Naive thymus-derived CD8-positive, alpha-beta T cell (primary cell): ENCODE data around the gene PSMD4. TPM values are rescaled to one million over a fixed set of nuclear protein-coding genes. Genes with fewer than 3 reads are reported as not detected.
"Not testable (repeated sequence)": the region's sequence is repeated elsewhere in the genome, so short reads cannot be mapped to it uniquely, and the experiment has no call there.

ENCODE experiments used
- ATAC-seq, 2 donors: fragments of 150-1000 bp; cut with Tn5 transposase in 1 of 2; sonication (Bioruptor Pico), chemical (Tn5 transposase) in 1 of 2; 1 replicate in 1 of 2; 2 replicates in 1 of 2; pipeline ENCODE4 v1.10.0; 2021; ENCODE audit warnings: mild to moderate bottlenecking in 2 of 2, moderate library complexity in 2 of 2
- POLR2A ChIA-PET: fragments of 350-600 bp; sonication (Branson Sonifier 250); formaldehyde crosslinking; loops from one replicate; lab custom pipeline; 2021; ENCODE audit warnings: antibody characterized with exemption; lab: Charles Lee
- DNase-seq, 10 donors: peaks; one replicate each; pipeline versions ENCODE4 v3.0.0 to v3.0.0-alpha.2; 2020 to 2022
- H3K27ac Mint-ChIP-seq, 10 donors: one replicate each; pipeline ENCODE4 v1.8.0; 2020 to 2022; ENCODE audit warnings: mild to moderate bottlenecking in 10 of 10, mixed read lengths in 10 of 10, moderate library complexity in 4 of 10, inconsistent platforms in 1 of 10
- H3K27me3 Mint-ChIP-seq, 5 donors: one replicate each; pipeline ENCODE4 v1.8.0; 2021 to 2022; ENCODE audit warnings: mixed read lengths in 5 of 5
- H3K36me3 Mint-ChIP-seq, 3 donors: one replicate each; pipeline ENCODE4 v1.8.0; 2020 to 2022; ENCODE audit warnings: mixed read lengths in 3 of 3, mild to moderate bottlenecking in 2 of 3, inconsistent platforms in 1 of 3
- H3K4me1 Mint-ChIP-seq, 4 donors: one replicate each; pipeline ENCODE4 v1.8.0; 2021 to 2022; ENCODE audit warnings: mixed read lengths in 4 of 4
- H3K4me3 Mint-ChIP-seq, 10 donors: one replicate each; pipeline ENCODE4 v1.8.0; 2020 to 2022; ENCODE audit warnings: mild to moderate bottlenecking in 10 of 10, mixed read lengths in 10 of 10, moderate library complexity in 6 of 10, inconsistent platforms in 1 of 10
- H3K9me3 Mint-ChIP-seq, 9 donors: one replicate each; pipeline ENCODE4 v1.8.0; 2020 to 2022; ENCODE audit warnings: mixed read lengths in 9 of 9, mild to moderate bottlenecking in 3 of 9, inconsistent platforms in 1 of 9, moderate library complexity in 1 of 9
- polyA plus RNA-seq, 3 donors: library from polyadenylated mRNA; unstranded; fragments of 300-500 nt; fragmentation: Illumina TruSeq; gene quantifications; one replicate each; pipeline ENCODE4 v1.2.3, GENCODE V29; 2021
- total RNA-seq, 8 experiments: library from RNA in 2 of 8; stranded (reverse) in 2 of 8; gene quantifications; one replicate each; pipeline ENCODE4 v1.2.3 and lab custom pipeline; 2021 to 2026

Gene PSMD4
- total and polyA plus RNA-seq, 5 experiments from 2014 or later, result 126 to 239 (median 220) TPM

DNA sequence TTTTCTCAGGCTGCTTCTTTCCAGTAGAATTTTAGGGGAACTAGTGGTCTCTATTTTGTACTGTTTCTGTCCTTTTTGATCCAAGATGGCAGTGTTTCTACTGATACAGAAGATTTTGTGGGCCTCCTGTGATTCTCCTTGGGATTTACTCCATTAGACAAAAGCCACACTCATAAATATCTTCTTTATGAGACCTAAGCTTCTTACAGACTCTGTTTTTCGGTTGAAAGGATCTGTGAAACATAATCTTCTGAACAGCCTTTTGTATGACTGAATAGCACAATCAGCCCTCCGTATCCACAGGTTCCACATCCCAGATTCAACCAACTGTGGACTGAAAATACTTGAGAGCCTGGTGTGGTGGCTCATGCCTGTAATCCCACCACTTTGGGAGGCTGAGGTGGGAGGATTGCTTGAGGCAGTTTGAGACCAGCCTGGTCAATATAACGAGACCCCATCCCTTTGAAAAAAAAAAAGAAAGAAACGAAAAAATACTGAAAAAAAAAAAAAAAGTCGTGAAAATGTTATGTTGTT is 10.8 kb upstream of the PSMD4 start:
- H3K4me1 Mint-ChIP-seq, result no peaks in the 10 kb centered on the region
- no peaks in the 10 kb centered on the region for H3K27me3 Mint-ChIP-seq
- H3K36me3 Mint-ChIP-seq, result peaks cover 4 to 95% (median 17%) of the 10 kb centered on the region in 3 donors
- DNase-seq, result no peak
- no peaks in the 10 kb centered on the region for H3K9me3 Mint-ChIP-seq
- POLR2A ChIA-PET, result no interaction called here
- H3K4me3 Mint-ChIP-seq, result no peak overlapping the region
- peak overlapping the region in 2 of 10 donors; percentile 15 to 50 for H3K27ac Mint-ChIP-seq
- ATAC-seq, result no peak

DNA sequence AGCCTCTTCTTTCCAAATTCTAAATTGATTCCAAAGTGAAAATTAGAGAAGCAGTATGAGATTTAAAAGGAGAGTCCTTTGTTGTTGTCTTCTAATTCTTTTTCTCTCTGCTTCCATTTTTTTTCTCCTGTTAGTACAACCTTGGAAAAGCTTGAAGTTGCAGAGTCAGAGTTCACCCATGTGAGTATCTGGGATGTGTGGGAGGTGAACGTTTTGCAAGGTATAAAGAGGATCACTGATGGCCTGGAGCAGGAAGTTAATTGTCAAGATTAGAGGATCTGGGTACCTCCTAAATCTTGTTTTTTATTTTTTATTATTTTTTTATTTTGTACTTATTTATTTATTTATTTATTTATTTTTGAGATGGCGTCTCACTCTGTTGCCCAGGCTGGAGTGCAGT is 7.7 kb upstream of the PSMD4 start:
- ATAC-seq (no peak), DNase-seq (no peak)
- H3K36me3 Mint-ChIP-seq, result peaks cover 4 to 76% (median 15%) of the 10 kb centered on the region in 3 donors
- H3K9me3 Mint-ChIP-seq, result no peaks in the 10 kb centered on the region
- H3K4me3 Mint-ChIP-seq, result no peak overlapping the region
- peaks cover 0 to 3% (median under 1%) of the 10 kb centered on the region in 4 donors for H3K4me1 Mint-ChIP-seq
- no peaks in the 10 kb centered on the region for H3K27me3 Mint-ChIP-seq
- H3K27ac Mint-ChIP-seq, result peak overlapping the region in 2 of 10 donors; percentile 6 to 58
- POLR2A ChIA-PET, result no interaction called here

DNA sequence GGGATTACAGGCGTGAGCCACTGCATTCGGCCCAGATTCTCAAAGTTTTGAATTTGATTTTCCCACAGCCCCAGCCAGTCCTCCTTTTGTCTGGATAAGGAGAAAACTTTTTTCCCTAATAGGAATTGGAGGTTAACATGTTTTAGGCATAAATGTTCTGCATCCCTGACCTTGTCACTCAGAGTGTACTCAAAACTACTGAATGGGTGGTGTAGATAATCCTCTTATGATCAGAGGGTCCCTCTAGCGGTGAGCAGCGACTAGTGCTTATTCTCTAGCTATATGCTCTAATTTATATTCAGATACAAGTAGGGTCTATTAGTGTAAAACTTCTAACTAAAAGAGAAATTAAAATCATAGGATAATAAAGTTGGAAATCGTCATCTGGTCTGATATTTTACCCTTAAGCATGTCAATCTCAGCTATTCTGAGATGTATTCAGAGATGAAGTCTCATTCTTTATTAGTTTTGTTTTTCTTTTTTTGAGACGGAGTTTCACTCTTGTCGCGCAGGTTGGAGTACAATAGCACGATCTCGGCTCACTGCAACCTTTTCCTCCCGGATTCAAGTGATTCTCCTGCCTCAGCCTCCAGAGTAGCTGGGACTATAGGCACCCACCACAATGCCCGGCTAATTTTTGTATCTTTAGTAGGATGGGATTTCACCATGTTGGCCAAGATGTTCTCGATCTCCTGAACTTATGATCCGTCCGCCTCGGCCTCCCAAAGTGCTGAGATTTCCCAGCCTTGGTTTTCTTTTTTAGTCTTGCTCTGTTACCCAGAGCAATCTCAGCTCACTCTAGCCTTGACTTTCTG is 2.7 kb upstream of the PSMD4 start:
- Mint-ChIP-seq H3K27ac (peak overlapping the region in 4 of 10 donors; percentile 13 to 42 (median 32)), H3K27me3 (peaks cover 0 to 2% (median 0%) of the 10 kb centered on the region in 5 donors), H3K36me3 (peaks cover under 1 to 32% (median 5%) of the 10 kb centered on the region in 3 donors), H3K4me1 (peaks cover 14 to 24% (median 23%) of the 10 kb centered on the region in 4 donors), H3K4me3 (peak overlapping the region in 1 of 10 donors; percentile 14), H3K9me3 (no peaks in the 10 kb centered on the region)
- ATAC-seq (peak; percentile 54 to 56), DNase-seq (peak; percentile 27 to 83 (median 54))
- POLR2A ChIA-PET, result interaction anchor here (0.6 to 1.4 kb wide), 9 partner anchors 25 to 620 kb away, joined by 3 to 9 read pairs (median 4); partner anchors contain the start of genes C1orf56, CDC42SE1, PIP5K1A and TNFAIP8L2

DNA sequence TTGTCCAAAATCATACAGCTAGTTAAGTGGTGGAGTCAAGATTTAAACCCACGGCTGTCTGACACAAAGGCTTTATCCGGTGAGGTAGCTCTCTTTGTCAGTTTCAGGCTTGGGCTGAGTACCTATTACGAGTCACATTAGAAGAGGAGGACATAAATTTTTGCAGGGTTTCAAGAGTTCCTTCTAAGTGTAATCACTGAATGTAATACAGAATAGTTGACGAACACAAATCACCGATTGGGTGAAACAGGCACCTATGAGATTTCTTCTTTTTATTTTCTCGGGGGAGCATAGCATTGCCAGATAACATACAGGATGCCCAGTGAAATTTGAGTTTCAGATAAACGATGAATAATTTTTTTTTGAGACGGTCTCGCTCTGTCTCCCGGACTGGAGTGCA is 847 bp downstream of the PSMD4 start:
- peaks cover 0 to 2% (median 0%) of the 10 kb centered on the region in 5 donors for H3K27me3 Mint-ChIP-seq
- peak overlapping the region; percentile 90 to 100 (median 96) for H3K27ac Mint-ChIP-seq
- H3K36me3 Mint-ChIP-seq, result peaks cover 0 to 7% (median 0%) of the 10 kb centered on the region in 3 donors
- no peak for ATAC-seq
- H3K9me3 Mint-ChIP-seq, result no peaks in the 10 kb centered on the region
- peak overlapping the region; percentile 87 to 99 (median 96) for H3K4me3 Mint-ChIP-seq
- no peak for DNase-seq
- peaks cover 22 to 44% (median 41%) of the 10 kb centered on the region in 4 donors for H3K4me1 Mint-ChIP-seq
- POLR2A ChIA-PET, result interaction anchor here (0.6 to 2.2 kb wide), 5 partner anchors 26 to 184 kb away, joined by 3 to 12 read pairs (median 7); partner anchors contain the start of gene VPS72

DNA sequence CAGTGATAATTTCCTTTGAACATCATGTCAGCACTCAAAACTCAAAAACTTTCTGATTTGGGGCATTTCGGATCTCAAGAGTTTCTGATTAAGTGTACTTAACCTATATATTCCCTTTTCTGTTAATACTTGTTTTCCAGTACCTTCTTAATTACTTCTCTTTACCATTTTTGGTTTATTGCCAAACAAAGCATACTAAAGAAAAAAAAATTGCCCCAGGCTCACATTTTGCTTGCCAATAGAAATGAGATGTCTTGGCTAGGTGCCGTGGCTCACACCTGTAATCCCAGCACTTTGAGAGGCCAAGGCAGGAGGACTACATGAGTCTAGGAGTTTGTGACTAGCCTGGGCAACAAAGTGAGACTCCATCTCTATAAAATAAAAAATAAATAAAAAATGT is 4.8 kb downstream of the PSMD4 start:
- DNase-seq (no peak), ATAC-seq (no peak)
- Mint-ChIP-seq H3K36me3 (peaks cover 0 to 35% (median 0%) of the 10 kb centered on the region in 3 donors), H3K27me3 (peaks cover 0 to 2% (median 0%) of the 10 kb centered on the region in 5 donors), H3K4me1 (peaks cover 22 to 42% (median 38%) of the 10 kb centered on the region in 4 donors), H3K4me3 (no peak overlapping the region), H3K9me3 (no peaks in the 10 kb centered on the region), H3K27ac (peak overlapping the region in 1 of 10 donors; percentile 43)
- POLR2A ChIA-PET, result interaction anchor here (1.0 kb wide), 1 partner anchor 13 kb away, joined by 3 read pairs; no protein-coding TSS in a partner anchor

DNA sequence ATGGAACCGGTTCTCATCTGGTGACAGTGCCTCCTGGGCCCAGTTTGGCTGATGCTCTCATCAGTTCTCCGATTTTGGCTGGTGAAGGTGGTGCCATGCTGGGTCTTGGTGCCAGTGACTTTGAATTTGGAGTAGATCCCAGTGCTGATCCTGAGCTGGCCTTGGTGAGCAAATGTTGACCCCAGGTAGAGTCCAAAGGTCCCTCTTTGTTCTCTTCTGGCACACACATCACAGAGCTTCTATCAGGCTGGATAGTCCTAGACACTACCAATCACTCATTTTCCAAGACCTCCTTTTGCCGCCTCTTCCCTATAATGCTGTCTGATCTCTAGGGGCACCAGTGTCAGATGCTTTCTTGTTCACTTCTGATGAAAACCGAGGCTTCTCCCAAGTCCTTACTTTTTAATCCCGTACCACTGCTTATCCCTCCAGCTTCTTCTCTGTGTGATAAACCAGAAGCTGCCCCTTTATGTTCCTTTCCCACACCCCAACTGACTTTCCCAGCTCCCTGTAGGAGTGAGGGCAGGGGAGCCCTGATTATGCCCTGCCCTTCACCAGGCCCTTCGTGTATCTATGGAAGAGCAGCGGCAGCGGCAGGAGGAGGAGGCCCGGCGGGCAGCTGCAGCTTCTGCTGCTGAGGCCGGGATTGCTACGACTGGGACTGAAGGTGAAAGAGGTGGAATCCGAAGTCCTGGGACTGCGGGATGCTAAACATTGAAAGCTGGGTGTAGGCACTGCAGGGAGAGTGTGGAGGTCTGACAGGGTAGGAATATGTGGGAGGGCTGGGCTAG is 11.1 kb downstream of the PSMD4 start:
- Mint-ChIP-seq H3K4me3 (no peak overlapping the region), H3K9me3 (no peaks in the 10 kb centered on the region), H3K4me1 (peaks cover 0 to 7% (median 2%) of the 10 kb centered on the region in 4 donors), H3K27ac (peak overlapping the region in 6 of 10 donors; percentile 12 to 79 (median 68)), H3K36me3 (peaks cover 5 to 81% (median 10%) of the 10 kb centered on the region in 3 donors), H3K27me3 (no peaks in the 10 kb centered on the region)
- no peak for DNase-seq
- no peak for ATAC-seq
- POLR2A ChIA-PET, result no interaction called here

DNA sequence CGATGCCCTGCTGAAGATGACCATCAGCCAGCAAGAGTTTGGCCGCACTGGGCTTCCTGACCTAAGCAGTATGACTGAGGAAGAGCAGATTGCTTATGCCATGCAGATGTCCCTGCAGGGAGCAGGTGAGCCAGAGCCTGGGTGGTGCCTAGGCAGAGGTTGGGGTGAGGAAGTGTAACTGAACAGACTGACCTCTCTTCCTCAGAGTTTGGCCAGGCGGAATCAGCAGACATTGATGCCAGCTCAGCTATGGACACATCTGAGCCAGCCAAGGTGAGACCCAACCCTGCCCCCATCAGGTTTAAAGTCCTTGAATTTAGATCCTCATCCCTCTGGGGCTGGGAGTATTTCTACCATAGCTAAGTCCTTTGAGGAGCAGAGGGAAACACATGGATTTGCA is 11.8 kb downstream of the PSMD4 start:
- peaks cover 5 to 82% (median 10%) of the 10 kb centered on the region in 3 donors for H3K36me3 Mint-ChIP-seq
- no peak for ATAC-seq
- no peaks in the 10 kb centered on the region for H3K9me3 Mint-ChIP-seq
- no peaks in the 10 kb centered on the region for H3K27me3 Mint-ChIP-seq
- POLR2A ChIA-PET, result no interaction called here
- DNase-seq, result no peak
- no peak overlapping the region for H3K27ac Mint-ChIP-seq
- H3K4me1 Mint-ChIP-seq, result peaks cover 0 to 7% (median under 1%) of the 10 kb centered on the region in 4 donors
- no peak overlapping the region for H3K4me3 Mint-ChIP-seq

DNA sequence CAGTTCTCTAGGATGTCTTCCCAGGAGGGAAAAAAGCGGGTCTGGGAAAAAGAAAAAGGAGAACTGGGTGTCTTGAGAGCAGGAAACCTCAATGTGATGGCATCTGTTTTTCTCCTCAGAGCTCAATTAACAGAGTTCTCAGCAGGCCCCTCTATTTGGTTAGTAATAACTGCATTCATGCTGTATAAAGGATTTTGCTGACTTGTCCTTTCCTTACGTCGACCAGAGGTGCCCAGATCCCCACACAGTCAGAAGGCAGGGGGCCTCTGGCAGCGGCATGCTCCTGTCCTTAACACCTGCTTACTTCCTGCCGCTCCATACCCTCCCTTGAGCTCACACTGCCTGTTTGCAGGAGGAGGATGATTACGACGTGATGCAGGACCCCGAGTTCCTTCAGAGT is 12.3 kb downstream of the PSMD4 start:
- DNase-seq (no peak), ATAC-seq (no peak)
- Mint-ChIP-seq H3K4me3 (no peak overlapping the region), H3K27me3 (no peaks in the 10 kb centered on the region), H3K4me1 (peaks cover 0 to 7% (median under 1%) of the 10 kb centered on the region in 4 donors), H3K36me3 (peaks cover 5 to 83% (median 10%) of the 10 kb centered on the region in 3 donors), H3K27ac (peak overlapping the region in 3 of 10 donors; percentile 24 to 75 (median 24)), H3K9me3 (no peaks in the 10 kb centered on the region)
- POLR2A ChIA-PET, result no interaction called here

DNA sequence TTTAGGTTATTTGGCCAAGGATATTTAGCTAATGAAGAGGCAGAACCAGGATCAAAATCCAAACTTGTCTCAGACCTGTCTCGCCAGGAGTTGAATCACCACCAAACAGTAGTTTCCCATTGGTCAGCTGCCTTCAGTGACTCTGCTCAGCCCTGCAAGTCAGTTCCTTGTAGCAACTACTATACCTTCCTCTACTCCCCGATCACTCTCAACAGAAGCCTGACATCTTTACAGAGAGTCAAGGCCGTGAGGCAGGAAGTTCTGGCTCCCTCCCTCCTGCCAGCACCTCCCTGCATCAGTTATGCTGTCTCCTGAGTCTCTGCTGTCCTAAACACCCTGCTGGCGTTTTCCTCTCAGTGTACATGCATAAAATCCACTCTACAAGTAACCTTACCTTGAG is 13.2 kb downstream of the PSMD4 start:
- no peak overlapping the region for H3K4me3 Mint-ChIP-seq
- H3K9me3 Mint-ChIP-seq, result no peaks in the 10 kb centered on the region
- H3K27me3 Mint-ChIP-seq, result no peaks in the 10 kb centered on the region
- H3K36me3 Mint-ChIP-seq, result peaks cover 5 to 78% (median 10%) of the 10 kb centered on the region in 3 donors
- H3K27ac Mint-ChIP-seq, result peak overlapping the region in 6 of 10 donors; percentile 24 to 77 (median 68)
- peaks cover 0 to 7% (median 2%) of the 10 kb centered on the region in 4 donors for H3K4me1 Mint-ChIP-seq
- POLR2A ChIA-PET, result no interaction called here
- ATAC-seq (no peak), DNase-seq (no peak)

DNA sequence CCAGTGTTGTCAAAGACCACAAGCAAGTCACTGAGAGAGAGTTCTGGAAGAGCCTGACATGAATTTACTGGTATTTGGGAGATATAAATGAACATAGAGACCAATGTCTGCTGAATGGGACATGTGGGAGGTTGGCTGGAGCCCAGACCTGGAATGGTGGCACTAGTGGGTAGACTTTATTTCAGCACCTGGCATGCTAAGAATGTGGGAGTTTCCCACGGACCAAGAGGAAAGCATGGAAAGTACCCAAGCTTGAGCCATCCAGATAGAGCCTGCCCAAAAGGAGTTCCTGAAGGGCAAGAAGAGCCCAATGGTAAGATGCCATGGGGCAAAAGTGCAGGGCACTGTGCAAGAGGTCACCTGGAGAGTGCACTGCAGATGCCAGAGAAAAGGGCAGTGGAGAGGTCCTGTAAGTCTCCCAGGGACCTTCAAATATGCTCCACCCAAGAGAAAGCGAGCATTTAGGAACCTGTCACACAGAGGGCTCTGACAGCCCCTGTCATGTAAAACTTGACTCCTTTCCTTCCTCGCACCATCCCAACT is 19.5 kb downstream of the PSMD4 start:
- Mint-ChIP-seq H3K4me3 (no peak overlapping the region), H3K27ac (peak overlapping the region in 4 of 10 donors; percentile 1 to 75 (median 44))
- POLR2A ChIA-PET, result no interaction called here

DNA sequence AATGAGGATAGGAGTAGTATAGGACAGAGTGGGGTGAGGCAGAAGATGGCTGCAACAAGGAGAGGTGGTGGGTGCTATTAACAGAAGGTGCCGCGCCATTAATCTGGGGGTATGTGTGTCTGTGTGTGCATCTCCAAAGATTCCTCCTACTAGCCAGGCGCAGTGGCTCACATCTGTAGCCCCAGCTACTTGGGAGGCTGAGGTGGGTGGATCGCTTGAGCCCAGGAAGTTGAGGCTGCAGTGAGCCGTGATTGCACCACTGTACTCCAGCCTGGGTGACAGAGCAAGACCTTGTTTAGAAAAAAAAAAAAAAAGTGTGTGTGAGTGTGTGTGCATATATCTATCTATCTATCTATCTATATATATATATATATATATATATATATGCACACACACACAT is 20.8 kb downstream of the PSMD4 start:
- H3K36me3 Mint-ChIP-seq, result peaks cover 0 to 17% (median 0%) of the 10 kb centered on the region in 3 donors
- H3K9me3 Mint-ChIP-seq, H3K27ac Mint-ChIP-seq, ATAC-seq, H3K27me3 Mint-ChIP-seq, H3K4me3 Mint-ChIP-seq, DNase-seq: not testable (repeated sequence)
- POLR2A ChIA-PET, result interaction anchor here (0.7 kb wide), 1 partner anchor 82 kb away, joined by 3 read pairs; no protein-coding TSS in a partner anchor
- H3K4me1 Mint-ChIP-seq, result peaks cover 0 to 22% (median 3%) of the 10 kb centered on the region in 4 donors

More for the DNA sequence above, 19.5 kb downstream of the PSMD4 start:
- Mint-ChIP-seq H3K9me3 (no peaks in the 10 kb centered on the region), H3K27me3 (no peaks in the 10 kb centered on the region), H3K36me3 (peaks cover 0 to 27% (median 2%) of the 10 kb centered on the region in 3 donors), H3K4me1 (peaks cover 0 to 20% (median 3%) of the 10 kb centered on the region in 4 donors)
- ATAC-seq (no peak), DNase-seq (no peak)

DNA sequence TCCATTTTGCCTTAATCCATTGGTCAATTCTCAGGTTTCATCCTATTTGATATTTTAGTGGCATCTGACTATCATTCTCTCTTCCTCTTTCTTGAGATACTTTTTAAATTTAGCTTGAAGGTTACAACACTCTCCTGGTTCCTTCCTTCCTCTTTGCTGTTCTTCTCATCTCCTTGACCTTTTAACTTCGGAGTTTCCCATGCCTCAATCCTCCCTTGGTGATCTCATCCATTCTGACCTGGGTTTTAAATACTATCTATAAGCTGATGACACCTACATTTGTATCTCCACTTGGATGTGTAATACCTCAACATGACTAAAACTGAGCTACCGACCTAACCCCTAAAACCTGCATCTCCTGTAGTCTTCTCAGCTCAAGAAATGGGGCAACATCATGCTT is 22.7 kb downstream of the PSMD4 start:
- peak overlapping the region in 2 of 10 donors; percentile 24 to 37 for H3K27ac Mint-ChIP-seq
- no peaks in the 10 kb centered on the region for H3K27me3 Mint-ChIP-seq
- DNase-seq (no peak), ATAC-seq (no peak)
- peaks cover 0 to 31% (median 5%) of the 10 kb centered on the region in 4 donors for H3K4me1 Mint-ChIP-seq
- H3K36me3 Mint-ChIP-seq, result peaks cover 0 to 8% (median 0%) of the 10 kb centered on the region in 3 donors
- peak overlapping the region in 1 of 10 donors; percentile 17 for H3K4me3 Mint-ChIP-seq
- H3K9me3 Mint-ChIP-seq, result no peaks in the 10 kb centered on the region
- POLR2A ChIA-PET, result interaction anchor here (1.1 kb wide), 1 partner anchor 26 kb away, joined by 4 read pairs; no protein-coding TSS in a partner anchor
